ENCODE results near the gene HSD17B1. TPM values are rescaled to one million over a fixed set of nuclear protein-coding genes. Genes with fewer than 3 reads are reported as not detected.

Gene HSD17B1, protein sequence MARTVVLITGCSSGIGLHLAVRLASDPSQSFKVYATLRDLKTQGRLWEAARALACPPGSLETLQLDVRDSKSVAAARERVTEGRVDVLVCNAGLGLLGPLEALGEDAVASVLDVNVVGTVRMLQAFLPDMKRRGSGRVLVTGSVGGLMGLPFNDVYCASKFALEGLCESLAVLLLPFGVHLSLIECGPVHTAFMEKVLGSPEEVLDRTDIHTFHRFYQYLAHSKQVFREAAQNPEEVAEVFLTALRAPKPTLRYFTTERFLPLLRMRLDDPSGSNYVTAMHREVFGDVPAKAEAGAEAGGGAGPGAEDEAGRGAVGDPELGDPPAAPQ
- total RNA-seq = 0.88 and 1.5 TPM in 2 replicates

DNA sequence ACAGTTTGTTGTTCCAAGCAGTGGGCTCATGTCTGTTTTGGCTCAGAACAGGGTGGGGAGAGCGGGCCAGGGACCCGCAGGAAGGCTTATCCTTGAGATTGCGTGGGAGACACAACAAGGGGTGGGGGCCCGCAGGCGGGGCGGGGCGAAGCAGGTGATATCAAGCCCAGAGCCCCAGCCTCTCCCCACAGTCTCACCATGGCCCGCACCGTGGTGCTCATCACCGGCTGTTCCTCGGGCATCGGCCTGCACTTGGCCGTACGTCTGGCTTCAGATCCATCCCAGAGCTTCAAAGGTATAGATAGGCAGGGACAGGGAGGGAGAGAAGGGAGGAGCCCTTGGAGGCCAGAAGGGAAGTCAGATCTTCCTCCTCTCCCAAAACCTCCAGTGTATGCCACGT, at the start of gene HSD17B1:
TSS of gene HSD17B1 (plus strand) at position 188 of the 400 bp plus-strand sequence. CDS start at position 199, 11 bp downstream.

DNA sequence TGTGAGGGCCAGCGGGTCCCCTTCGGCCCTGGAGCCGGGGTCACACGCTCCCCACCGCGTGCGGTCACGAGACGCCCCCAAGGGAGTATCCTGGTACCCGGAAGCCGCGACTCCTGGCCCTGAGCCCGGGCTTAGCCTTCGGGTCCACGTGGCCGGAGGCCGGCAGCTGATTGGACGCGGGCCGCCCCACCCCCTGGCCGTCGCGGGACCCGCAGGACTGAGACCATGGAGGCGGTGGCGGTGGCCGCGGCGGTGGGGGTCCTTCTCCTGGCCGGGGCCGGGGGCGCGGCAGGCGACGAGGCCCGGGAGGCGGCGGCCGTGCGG, 16.7 kb upstream of the HSD17B1 start, which contains the start of gene NAGLU:
TSS of gene NAGLU (plus strand) at position 194 of the 324 bp plus-strand sequence. CDS start at position 226, 32 bp downstream.

DNA sequence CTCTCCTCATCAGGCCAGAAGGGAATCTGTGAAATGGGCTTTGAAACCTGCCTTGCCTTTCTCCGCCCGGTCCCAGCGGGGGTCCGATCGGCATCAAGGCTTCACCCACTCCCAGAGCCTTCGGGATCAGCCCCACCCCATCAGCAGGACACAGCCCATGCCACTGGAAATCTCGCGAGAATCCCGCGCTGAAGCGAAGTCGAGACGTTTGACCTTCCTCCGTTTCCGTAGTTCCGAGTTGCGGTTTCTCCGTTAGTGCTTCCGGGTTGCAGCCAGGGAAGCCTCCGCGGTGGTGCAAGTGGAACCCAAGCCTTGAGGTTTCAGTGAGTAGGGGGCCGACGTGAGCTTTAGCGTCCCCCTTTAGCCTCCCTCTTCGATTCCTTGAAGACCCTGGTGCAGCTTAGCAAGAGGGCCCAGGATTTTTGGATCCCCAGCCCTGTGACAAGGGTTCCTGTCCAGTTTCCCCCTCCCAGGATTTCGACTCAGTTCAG, 9.2 kb downstream of the HSD17B1 start, which contains the start of gene COASY:
TSS of gene COASY (plus strand) at position 252 of the 491 bp plus-strand sequence. CDS start 475 bp downstream, outside the sequence.

DNA sequence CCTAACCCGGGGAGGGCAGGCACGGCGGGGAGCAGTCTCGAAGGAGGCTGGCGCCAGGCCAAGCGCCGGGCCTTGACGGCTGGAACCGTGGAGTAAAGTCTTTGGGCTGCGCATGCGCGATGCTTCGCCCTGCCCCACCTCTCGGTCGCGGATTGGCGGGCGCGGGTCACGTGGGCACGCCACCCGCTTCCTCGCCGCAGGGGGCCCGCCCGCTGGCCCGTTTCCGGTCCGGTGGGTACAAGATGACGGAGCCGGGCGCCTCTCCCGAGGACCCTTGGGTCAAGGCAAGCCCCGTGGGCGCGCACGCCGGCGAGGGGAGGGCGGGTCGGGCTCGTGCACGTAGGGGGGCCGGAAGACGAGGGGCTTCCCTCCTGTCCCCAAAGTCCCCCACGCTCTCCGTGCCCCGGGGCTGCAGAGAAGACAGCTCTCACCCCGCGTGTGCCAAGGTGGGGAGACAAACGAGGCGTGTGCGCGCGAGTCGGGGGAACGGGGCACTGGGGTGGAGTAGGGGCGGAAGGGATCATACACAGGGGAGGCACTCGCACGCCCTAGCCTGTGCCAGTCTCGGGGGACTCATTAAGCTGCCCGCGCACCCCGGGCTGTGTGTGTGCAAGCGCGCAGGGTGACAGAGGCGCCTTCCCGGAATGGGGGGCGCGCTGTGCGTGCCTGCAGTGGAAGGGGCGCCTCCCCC, 14.3 kb downstream of the HSD17B1 start, which contains the start of gene MLX:
TSS of gene MLX (plus strand) at position 218 of the 691 bp plus-strand sequence. CDS start at position 243, 25 bp downstream.

DNA sequence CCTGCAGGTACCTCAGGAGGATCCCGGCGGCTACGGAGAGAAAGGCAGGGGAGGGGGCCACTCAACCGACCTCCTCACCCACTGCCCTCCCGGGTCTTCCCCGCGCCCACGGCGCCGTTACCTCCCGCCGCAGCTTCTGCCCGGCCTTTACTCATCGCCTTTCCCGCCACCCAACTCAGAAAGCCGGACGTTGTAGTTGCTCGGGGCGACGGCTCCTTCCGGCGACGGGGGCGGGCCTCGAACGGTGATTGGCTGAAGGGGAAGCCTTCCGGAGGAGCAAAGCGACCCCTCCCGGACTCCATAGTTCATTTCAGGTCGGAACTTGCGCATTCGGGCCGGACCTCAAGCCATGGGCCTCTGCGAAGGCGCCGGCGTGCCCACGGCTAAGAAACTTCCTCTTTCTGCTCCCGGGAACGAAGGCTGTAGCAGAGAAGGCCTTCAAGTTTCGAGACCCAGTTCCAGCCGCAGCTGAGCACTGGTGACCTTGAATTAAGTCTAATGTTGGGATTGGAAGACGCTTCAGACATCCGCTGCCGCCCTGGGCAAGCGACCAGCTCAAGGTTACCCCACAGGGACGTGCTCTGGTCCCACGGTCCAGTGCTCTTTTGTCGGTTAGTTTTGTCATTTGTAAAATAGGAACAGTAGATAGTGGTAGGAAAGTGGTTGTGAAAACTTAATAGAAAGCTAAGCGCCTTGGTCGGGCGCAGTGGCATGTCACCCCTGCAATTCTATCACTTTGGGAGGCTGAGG, 25.0 kb downstream of the HSD17B1 start, which contains the start of gene PSMC3IP:
TSS of gene PSMC3IP (minus strand) at position 198 of the 750 bp plus-strand sequence. CDS start at position 155, 43 bp downstream.

Other genes with a start within 250 kb of the HSD17B1 start
- gene STAT3, start 164.5 kb upstream of the HSD17B1 start, total RNA-seq = 105 and 140 TPM in 2 replicates
- 374 and 587 TPM in 2 replicates for gene CAVIN1, start 129.7 kb upstream of the HSD17B1 start, total RNA-seq
- gene ATP6V0A1, start 94.0 kb upstream of the HSD17B1 start, total RNA-seq = 53.4 and 68.0 TPM in 2 replicates
- 36.4 and 63.2 TPM in 2 replicates for gene NAGLU, start 16.7 kb upstream of the HSD17B1 start, total RNA-seq
- 13.1 and 26.4 TPM in 2 replicates for gene COASY, start 9.2 kb downstream of the HSD17B1 start, total RNA-seq
- 33.7 and 34.4 TPM in 2 replicates for gene MLX, start 14.2 kb downstream of the HSD17B1 start, total RNA-seq
- gene PSMC3IP, start 24.8 kb downstream of the HSD17B1 start, total RNA-seq = 0.89 and 5.2 TPM in 2 replicates
- gene RETREG3, start 56.5 kb downstream of the HSD17B1 start, total RNA-seq = 37.1 and 47.5 TPM in 2 replicates
- gene TUBG1, start 56.8 kb downstream of the HSD17B1 start, total RNA-seq = 12.5 and 43.9 TPM in 2 replicates
- gene TUBG2, start 106.4 kb downstream of the HSD17B1 start, total RNA-seq = 11.9 and 13.2 TPM in 2 replicates
- gene PLEKHH3, start 124.1 kb downstream of the HSD17B1 start, total RNA-seq = 8.9 and 11.6 TPM in 2 replicates
- gene CCR10, start 128.9 kb downstream of the HSD17B1 start, total RNA-seq = 1.8 and 2.5 TPM in 2 replicates
- 24.9 and 52.4 TPM in 2 replicates for gene CNTNAP1, start 129.6 kb downstream of the HSD17B1 start, total RNA-seq
- gene EZH1, start 192.1 kb downstream of the HSD17B1 start, total RNA-seq = 12.5 and 15.1 TPM in 2 replicates
- not detected in 2 replicates for gene RAMP2, start 208.3 kb downstream of the HSD17B1 start, total RNA-seq
- 46.7 and 67.1 TPM in 2 replicates for gene VPS25, start 220.5 kb downstream of the HSD17B1 start, total RNA-seq
- 1.5 and 5.3 TPM in 2 replicates for gene WNK4, start 227.7 kb downstream of the HSD17B1 start, total RNA-seq
- 32.8 and 53.2 TPM in 2 replicates for gene COA3, start 245.8 kb downstream of the HSD17B1 start, total RNA-seq
- 0.05 TPM in 1 of 2 replicates, not detected in the other for gene CNTD1, start 245.9 kb downstream of the HSD17B1 start, total RNA-seq

Data from smooth muscle cell of the umbilical artery (primary cell).